Natural killer cell (primary cell): ENCODE measurements around the gene PLCG2. TPM values are rescaled to one million over a fixed set of nuclear protein-coding genes. Genes with fewer than 3 reads are reported as not detected.

Experiments used
- ATAC-seq, 3 donors: fragments of 150-1000 bp in 2 of 3; fragments of 200-7000 bp in 1 of 3; cut with Tn5 transposase; 1 replicate in 1 of 3; 2 replicates in 2 of 3; pipeline ENCODE4 v1.10.0; 2021; ENCODE audit warnings: mild to moderate bottlenecking in 2 of 3, moderate library complexity in 2 of 3
- DNase-seq, 2 donors: peaks; one replicate each; pipeline versions ENCODE4 v3.0.0 to v3.0.0-alpha.2; 2013 to 2021; ENCODE audit warnings: mixed read lengths in 1 of 2
- H3K27ac ChIP-seq: one replicate; pipeline ENCODE4 v1.5.1; 2013; ENCODE audit warnings: mild to moderate bottlenecking, low read length
- H3K27me3 ChIP-seq: one replicate; pipeline ENCODE4 v1.6.1; 2013; ENCODE audit warnings: low read length; ENCODE audit not compliant: control insufficient read depth, insufficient read depth
- H3K36me3 ChIP-seq: one replicate; pipeline ENCODE4 v1.6.1; 2013; ENCODE audit warnings: low read length; ENCODE audit not compliant: control insufficient read depth, insufficient read depth
- H3K4me1 ChIP-seq: one replicate; pipeline ENCODE4 v1.6.1; 2013; ENCODE audit warnings: low read length; ENCODE audit not compliant: control insufficient read depth, insufficient read depth
- H3K4me3 ChIP-seq: one replicate; pipeline ENCODE4 v1.5.1; 2013; ENCODE audit warnings: low read length
- H3K9me3 ChIP-seq: one replicate; pipeline ENCODE4 v1.6.1; 2013; ENCODE audit warnings: low read length; ENCODE audit not compliant: control insufficient read depth, insufficient read depth
- H3K27ac Mint-ChIP-seq, 2 donors: one replicate each; pipeline ENCODE4 v1.8.0; 2022; ENCODE audit warnings: mild to moderate bottlenecking in 2 of 2, mixed read lengths in 2 of 2, moderate library complexity in 1 of 2
- H3K27me3 Mint-ChIP-seq, 2 donors: one replicate each; pipeline ENCODE4 v1.8.0; 2022; ENCODE audit warnings: low read depth in 2 of 2, mixed read lengths in 2 of 2
- H3K36me3 Mint-ChIP-seq: one replicate; pipeline ENCODE4 v1.8.0; 2022; ENCODE audit warnings: mixed read lengths
- H3K4me1 Mint-ChIP-seq, 2 donors: one replicate each; pipeline ENCODE4 v1.8.0; 2022; ENCODE audit warnings: mixed read lengths in 2 of 2
- H3K4me3 Mint-ChIP-seq: one replicate; pipeline ENCODE4 v1.8.0; 2022; ENCODE audit warnings: mild to moderate bottlenecking, moderate library complexity, mixed read lengths
- H3K9me3 Mint-ChIP-seq, 2 donors: one replicate each; pipeline ENCODE4 v1.8.0; 2022; ENCODE audit warnings: mixed read lengths in 2 of 2
- CTCF ChIP-seq: fragments of 200-600 bp; IDR thresholded peaks from one replicate; pipeline ENCODE4 v1.8.0; 2022; ENCODE audit warnings: antibody characterized with exemption
- WGBS: methylation state at CpG from one replicate; pipeline ENCODE4 v1.1.7; 2013; ENCODE audit warnings: missing lambda C conversion rate; ENCODE audit not compliant: insufficient coverage; 5-methylcytosine and 5-hydroxymethylcytosine counted together
- intact Hi-C: fragments of 100-400 bp; cut with micrococcal nuclease; formaldehyde crosslinking; loops from one replicate; pipeline ENCODE4 v1.14.2; 2022
- total RNA-seq, 4 donors: library from RNA; stranded (reverse); fragments of 120-200 nt in 1 of 4; gene quantifications; one replicate each; pipeline versions ENCODE4 v1.2.3 to v1.2.4, GENCODE V29; 2013 to 2022

The PLCG2 gene
- total RNA-seq, 3 donors from 2014 or later (not counting 1 experiment from before 2014, with no cell fraction given), result 250 to 298 (median 285) TPM

DNA sequence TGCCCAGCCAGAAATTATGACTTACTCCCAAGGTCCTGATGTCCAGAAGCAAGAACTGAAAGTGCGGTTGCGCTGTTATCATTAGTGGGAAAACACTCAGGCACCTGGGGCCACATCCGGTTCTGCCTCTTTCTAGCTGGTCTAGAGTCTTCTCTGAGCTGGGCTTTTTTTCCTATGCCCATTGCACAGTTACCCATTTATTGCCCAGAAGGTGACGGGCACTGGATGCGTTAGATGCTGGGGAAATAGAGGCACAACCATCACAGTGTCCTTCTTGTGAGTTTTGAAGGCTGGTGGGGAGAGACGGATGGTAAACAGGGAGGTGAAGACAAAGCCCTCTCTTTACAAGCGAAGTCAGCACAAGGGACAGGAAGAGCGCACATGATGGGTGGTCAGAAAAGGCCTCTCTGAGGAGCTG is 37.7 kb downstream of the PLCG2 start:
- no peak for TF ChIP-seq CTCF
- H3K4me3 Mint-ChIP-seq, result peak overlapping the region; percentile 82
- Histone ChIP-seq H3K4me3 (peak overlapping the region; percentile 6), H3K9me3 (no peaks in the 10 kb centered on the region), H3K36me3 (no peaks in the 10 kb centered on the region), H3K4me1 (peaks cover 85% of the 10 kb centered on the region), H3K27ac (peak overlapping the region; percentile 99), H3K27me3 (no peaks in the 10 kb centered on the region)
- ATAC-seq (peak in 1 of 3 donors; percentile 6), DNase-seq (peak; percentile 39 to 42)
- no peaks in the 10 kb centered on the region for H3K9me3 Mint-ChIP-seq
- no peaks in the 10 kb centered on the region for H3K27me3 Mint-ChIP-seq
- H3K36me3 Mint-ChIP-seq, result no peaks in the 10 kb centered on the region
- intact Hi-C loops, result loop anchor here (2.0 kb wide), 1 partner anchor 46 kb away; no protein-coding TSS in a partner anchor
- H3K4me1 Mint-ChIP-seq, result peaks cover 79 to 80% of the 10 kb centered on the region in 2 donors
- peak overlapping the region; percentile 98 to 99 for H3K27ac Mint-ChIP-seq
- 56% methylated on average over 8 of the region's 8 CpGs for WGBS

DNA sequence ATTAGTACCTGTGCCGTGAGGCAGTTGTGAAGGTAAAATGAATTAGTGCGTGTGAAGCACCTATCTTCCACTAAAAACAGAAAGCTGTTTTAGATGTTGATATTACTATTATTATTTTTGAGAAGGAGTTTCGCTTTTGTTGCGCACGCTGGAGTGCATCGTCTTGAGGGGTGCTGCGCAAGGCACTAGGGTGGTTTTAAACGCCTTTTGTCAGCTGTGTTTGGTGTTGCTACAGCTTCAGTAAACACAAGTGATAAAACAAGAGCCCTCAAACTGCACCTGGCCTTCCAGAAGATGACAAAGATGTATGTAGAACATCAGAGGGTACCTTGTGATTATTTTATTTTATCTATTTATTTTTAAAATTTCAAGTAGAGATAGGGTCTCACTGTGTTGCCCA is 38.2 kb downstream of the PLCG2 start:
- Histone ChIP-seq H3K27me3 (no peaks in the 10 kb centered on the region), H3K9me3 (no peaks in the 10 kb centered on the region), H3K4me3 (peak overlapping the region; percentile 6), H3K4me1 (peaks cover 90% of the 10 kb centered on the region), H3K36me3 (no peaks in the 10 kb centered on the region), H3K27ac (peak overlapping the region; percentile 99)
- no peak for TF ChIP-seq CTCF
- Mint-ChIP-seq H3K9me3 (no peaks in the 10 kb centered on the region), H3K27me3 (no peaks in the 10 kb centered on the region), H3K36me3 (no peaks in the 10 kb centered on the region), H3K4me3 (peak overlapping the region; percentile 82), H3K27ac (peak overlapping the region; percentile 98 to 99), H3K4me1 (peaks cover 80 to 81% of the 10 kb centered on the region in 2 donors)
- WGBS, result 52% methylated on average over 8 of the region's 8 CpGs
- intact Hi-C loops, result loop anchor here (2.0 kb wide), 1 partner anchor 46 kb away; no protein-coding TSS in a partner anchor
- DNase-seq (peak; percentile 59 to 71), ATAC-seq (peak; percentile 70 to 89 (median 83))

DNA sequence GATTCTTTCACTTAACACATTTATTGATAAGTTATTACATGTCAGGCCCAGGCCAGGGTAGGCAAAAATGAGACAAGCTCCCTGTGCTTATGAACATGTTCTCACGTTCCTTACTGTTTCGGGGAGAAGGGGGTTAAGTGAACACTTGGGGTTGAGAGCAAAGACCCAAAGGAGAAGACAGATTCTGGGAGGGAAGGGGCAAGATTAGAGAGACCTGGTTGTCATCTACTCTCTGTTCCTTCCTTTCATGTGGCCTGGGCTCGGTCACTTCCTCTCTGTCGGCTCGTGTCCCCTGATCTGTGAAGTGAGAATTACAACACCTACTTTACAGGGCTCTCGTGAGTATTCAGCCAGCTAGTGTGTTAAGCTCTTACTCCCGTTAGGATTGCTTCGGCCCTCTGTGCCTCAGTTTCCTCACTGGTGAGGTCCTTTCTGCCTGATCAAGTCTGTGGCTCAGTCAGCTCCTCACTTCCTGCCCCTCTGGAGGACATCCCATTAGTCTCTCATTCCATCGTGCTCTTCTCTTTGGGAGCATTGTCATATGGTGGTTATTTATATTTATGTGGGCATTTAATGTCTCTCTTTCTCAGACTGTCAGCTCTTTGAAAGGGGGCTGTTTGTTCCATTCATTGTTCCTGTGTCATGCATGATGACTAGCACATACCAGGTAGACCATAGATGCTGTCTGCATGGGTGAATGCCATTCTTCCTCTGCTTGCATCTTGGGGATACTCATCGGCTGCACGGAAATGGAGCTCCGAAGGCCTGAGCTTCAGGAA is 38.9 kb downstream of the PLCG2 start:
- Mint-ChIP-seq H3K27me3 (no peaks in the 10 kb centered on the region), H3K4me3 (peak overlapping the region; percentile 82), H3K36me3 (no peaks in the 10 kb centered on the region), H3K27ac (peak overlapping the region; percentile 98 to 99), H3K4me1 (peaks cover 76 to 80% of the 10 kb centered on the region in 2 donors), H3K9me3 (no peaks in the 10 kb centered on the region)
- intact Hi-C loops, result loop anchor here (1.0 to 2.0 kb wide), 4 partner anchors 13 to 57 kb away; no protein-coding TSS in a partner anchor
- no peaks in the 10 kb centered on the region for H3K36me3 ChIP-seq
- H3K4me1 ChIP-seq, result peaks cover 97% of the 10 kb centered on the region
- no peak overlapping the region for H3K4me3 ChIP-seq
- TF ChIP-seq CTCF, result no peak
- no peaks in the 10 kb centered on the region for H3K9me3 ChIP-seq
- H3K27me3 ChIP-seq, result no peaks in the 10 kb centered on the region
- DNase-seq (peak; percentile 68 to 69), ATAC-seq (peak; percentile 67 to 90 (median 79))
- 21% methylated on average over 11 of the region's 12 CpGs for WGBS
- peak overlapping the region; percentile 99 for H3K27ac ChIP-seq
